GM19238 (cell line): ENCODE data around the gene GASK1A.
"Not testable (repeated sequence)": the region's sequence is repeated elsewhere in the genome, so short reads cannot be mapped to it uniquely, and the experiment has no call there.

Source experiments
- DNase-seq: peaks from one replicate; pipeline ENCODE4 v3.0.0; 2011; ENCODE audit warnings: low spot score; ENCODE audit not compliant: insufficient read length

The GASK1A gene

DNA sequence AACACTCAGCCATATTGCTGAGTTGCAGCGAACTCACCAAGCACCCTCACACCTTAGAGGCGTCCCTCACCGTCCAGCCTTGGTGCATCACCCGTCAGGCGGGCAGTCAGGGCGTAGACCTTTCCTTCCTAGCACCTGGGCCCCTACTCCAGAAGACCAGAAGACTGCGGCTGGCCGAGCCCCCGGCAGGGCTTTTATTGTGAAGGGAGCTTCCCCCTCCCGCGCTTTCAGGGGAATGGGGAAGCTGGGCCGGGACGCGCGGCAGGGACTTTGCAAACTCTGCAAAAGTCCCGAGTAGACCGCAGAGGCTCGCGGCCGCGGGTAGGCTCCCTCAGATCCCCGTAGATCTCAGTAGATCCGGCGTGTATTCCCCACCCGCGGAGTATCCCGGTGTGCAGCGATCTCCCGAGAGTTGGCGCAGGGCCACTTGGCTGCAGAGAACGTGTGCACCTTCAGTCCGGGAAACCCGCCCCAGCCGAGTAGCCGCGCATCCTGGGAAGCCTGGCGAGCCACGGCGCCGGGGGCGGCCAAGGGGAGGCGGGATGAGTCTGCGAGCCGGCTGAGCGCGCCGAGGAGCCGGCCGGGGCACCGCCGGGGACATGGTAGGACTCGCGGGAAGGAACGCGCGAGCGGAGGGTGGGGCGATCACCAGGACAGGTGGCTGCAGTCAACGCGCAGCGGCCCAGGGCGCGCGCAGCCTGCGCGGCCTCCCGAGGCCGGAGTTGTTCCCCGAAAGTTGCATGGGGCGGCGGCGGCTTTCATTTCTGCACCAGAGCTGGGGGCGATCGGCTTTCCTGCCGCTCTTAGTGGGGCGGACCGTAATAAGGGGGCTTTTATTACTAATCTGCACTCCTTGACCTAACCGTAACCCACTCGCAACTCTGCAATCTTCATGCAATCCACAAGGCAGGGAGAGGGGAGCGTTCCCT is at the start of gene GASK1A:
Gene GASK1A (plus strand): TSS at position 268 of the 929 bp plus-strand sequence. CDS start 332 bp downstream, at position 600.
- DNase-seq, result no peak

DNA sequence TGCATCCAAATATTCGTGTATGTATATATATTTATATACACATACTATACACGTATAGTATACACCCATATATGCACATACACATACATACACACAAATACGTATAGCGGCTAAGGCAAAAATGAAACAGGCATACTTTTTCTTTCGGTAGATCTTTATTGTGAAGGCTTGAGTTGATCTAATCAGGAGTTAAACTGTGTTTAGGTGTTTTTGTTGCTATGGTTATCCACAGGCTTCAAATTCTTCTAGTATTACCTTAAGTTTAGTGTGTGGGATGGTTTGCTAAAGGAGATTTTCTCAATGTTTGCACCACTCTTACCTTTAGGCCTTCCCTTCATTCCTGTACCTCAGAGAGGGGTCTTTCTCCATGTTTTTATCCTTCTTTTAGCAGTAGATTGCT is 45.0 kb upstream of the GASK1A start:
- no peak for DNase-seq

DNA sequence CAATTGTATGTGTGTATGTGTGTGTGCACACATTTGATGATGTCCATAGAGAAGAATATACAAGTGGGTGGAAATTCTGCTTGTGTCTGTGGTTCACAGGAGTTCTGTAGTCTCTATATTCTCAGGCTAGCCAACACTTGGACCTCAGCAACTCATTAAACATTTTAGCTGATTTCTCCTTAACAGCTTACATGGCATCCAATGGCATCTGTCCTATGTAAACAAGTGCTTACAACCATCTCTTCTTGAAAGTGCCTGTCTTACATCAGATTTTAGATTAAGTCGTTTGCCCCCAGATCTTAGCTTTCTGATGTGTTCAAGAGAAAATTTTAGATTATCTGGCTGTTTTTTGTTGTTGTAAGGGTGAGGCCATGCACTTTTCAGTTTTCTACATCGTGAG is 44.2 kb upstream of the GASK1A start:
- DNase-seq, result no peak

DNA sequence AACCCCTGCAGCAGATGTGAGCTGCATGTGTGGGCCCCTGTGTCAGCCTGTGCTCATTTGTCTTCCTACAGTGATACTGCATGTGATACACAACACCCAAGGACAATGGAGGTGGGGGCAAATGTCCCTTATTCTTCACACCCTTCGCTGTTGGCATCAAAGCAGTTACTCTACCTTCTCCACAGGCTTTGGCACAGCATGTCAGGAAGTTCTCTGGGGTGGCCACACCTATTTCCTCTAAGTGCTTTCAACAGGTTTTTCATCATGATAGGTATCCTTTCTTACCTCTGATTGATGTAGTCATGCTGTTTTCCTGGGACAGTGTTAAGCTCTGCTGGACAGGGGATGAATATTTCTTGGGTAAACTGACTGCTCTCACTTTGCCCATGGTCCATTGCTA is 43.6 kb upstream of the GASK1A start:
- DNase-seq, result no peak

DNA sequence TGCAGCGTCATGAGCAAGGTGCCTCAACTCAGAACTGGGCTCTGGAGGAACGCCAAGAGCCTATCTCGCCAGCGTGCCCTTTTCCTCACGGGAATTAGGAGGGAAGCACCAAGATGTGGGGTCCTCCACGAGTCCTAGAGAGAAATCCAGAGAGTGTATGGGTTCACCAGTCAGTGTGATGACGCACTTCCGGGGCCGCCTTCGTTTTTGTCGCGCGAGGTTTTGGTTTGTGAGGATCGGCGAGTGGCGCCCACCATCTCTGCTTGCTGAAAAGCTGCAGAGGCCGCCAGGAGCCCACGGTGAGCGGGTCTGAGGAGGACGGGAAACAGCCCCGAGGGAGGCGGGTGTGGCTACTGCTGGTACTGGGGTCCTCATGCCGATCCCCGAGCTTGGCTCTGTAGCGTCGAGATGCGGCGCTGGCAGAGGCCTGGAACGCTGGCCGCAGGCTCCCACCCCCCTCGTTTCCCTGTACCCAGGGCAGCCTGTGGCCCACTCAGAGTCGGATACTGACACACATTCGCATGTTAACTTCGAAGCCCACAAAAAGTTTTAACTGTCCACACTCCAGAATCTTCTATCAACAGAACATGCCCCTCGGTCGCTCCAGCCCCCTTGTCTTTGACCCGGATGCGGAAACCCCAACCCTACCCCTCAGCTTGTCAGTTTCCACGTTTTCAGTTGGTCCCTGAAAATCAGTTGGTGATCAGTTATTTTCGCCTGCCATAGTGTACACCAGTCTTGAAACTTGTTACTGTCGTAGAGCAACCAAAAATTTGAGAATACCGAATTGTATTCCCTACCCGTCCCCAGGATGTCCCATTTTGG is 42.7 kb upstream of the GASK1A start:
- DNase-seq, result no peak

DNA sequence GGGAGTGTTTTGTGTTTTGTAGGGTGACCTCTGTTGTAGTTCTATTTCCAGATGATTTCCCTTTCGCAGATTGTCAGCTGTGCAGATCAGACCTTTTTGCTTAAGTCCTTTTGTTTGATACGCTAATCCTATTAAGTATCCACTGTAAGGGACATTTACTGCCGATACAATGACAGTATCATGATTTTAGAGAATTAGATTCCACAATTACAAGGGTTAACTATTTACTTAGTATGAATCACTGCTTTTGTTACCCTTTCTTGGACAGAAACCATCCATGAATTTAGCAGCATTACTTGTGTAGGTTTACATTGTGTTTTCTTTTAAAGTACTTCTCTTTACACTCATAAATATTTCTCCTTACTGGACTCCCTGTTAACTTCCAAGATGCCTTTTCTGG is 41.8 kb upstream of the GASK1A start:
- no peak for DNase-seq

DNA sequence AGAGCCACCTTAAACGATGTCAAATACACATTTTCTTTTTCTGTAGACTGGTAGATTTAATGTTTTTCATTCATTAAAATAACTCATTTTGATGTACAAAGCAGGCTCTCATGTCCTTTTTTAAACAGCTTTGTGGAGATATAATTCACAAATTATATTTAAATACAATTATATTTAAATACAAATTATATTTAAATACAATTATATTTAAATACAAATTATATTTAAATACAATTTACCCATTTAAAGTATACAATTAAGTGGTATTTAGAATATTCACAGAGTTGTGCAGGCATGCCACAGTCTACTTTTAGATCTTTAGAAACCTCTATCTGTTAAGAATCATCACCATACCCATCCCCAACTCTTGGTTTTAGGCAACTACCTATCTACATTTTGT is 36.4 kb upstream of the GASK1A start:
- no peak for DNase-seq

DNA sequence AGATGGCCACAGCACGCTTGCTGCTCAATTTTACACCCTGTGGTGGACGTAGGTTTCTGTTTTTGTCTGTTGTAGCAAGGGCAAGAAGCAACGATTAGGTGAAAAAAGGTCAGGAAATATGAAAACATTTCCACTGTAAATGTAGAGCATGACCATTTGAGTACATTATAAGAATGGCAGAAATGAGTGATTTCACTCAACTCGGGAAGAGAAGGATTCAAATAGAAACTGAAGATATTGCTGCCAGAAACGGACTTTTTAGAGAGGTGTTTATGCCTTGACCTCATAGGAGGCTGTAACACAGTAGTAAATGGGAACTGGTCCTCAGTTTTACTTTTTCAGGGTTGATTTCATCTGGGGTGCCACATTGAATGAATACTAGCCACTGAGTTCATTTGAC is 33.1 kb upstream of the GASK1A start:
- no peak for DNase-seq

DNA sequence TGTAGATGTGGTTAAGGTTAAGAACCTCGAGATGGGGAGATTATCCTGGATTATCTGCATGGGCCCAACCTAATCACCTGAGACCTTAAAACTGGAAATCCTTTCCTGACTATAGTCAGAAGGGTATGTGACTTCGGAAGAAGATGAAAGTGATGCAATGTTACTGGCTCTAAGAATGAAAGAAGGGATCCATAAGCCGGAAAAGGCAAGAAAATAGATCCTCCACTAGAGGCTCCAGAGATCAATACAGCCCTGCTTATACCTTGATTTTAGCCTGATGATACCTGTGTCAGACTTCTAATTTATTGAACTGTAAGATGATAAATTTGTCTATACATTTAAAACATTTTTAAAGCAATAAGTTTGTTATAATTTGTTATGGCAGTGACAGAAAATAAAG is 21.5 kb upstream of the GASK1A start:
- no peak for DNase-seq

DNA sequence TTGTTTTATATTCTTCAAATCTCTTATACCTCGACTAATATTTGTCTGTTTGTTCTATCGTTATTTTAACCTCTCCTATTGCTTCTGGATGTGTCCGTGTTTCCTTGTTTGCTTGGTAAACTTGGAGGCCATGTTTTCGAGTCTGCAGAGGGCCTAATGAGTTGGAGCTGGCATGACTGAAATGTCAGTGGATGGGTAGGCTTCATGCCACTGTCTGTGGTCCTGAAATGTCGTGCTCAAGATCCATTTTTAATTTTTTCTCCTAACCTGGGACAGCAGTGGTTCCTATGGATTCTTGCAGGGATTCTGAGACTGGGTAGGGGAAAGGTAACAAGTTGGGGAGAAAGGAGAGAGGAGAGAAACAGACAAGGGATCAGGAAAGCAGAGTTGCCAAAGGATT is 18.8 kb upstream of the GASK1A start:
- DNase-seq, result no peak

DNA sequence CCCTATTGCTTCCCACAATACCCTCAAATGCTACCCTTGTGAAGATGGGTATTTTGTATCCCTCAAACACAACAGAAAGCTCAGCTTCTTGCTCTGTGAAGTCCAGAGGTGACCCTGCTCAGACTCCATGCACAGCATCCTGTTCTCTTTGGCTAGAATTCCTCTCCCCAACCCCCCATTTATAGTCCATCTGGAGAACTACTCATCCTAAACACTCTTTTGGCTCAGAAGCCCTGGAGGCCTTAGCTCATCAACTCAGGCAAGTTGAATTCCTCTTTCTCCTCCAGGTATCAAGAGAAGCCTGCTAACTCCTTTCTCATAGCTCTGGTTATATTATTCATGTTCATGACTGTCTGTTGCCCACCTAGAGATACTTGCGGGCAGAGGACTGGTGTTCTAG is 18.3 kb upstream of the GASK1A start:
- DNase-seq, result no peak

DNA sequence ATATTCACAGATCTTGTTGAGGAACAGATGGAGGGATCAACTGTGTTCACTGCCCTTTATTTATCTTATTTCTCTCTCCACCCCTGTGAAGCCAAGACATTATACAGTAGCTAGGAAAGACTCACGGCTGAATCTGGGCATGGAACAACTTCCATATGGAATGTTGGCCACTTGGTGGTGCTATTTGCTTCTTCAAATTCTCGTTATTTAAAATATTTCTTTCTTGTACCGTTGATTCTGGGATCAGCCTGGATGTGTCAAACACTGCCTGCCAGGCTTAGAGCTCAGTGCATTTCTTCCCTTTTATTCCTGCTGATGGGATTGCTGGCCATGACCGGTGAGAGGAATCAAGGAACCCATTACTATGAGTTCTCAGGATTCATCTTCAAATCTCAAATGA is 17.5 kb upstream of the GASK1A start:
- DNase-seq, result no peak

DNA sequence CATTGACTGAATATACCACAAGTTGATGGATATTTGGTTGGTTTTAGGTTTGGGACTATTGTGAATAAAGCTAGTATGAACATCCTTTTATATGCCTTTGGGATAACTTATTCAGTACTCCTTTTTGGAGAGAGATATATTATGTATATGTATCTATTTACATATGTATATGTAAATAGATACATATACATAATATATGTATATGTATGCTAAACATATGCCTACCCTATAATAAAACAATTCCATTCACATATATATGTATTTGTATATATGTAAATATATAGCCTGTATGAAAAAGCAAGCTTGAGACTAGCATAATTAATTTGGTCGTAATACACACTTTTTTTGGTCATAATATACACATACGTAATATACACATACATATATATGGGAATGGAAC is 15.8 kb upstream of the GASK1A start:
- DNase-seq, result no peak

DNA sequence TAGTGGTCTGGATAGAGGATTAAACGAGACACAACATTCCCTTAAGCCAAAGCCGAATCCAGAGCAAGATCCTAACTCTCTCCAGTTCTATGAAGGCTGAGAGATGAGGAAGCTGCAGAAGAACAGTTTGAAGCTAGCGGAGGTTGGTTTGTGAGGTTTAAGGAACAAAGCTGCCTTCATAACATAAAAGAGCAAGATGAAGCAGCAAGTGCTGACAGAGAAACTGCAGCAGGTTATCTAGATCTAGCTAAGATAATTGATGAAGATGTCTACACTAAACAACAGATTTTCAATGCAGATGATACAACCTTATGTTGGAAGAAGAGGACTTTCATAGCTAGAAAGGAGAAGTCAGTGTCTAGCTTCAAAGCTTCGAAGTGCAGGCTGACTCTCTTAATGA is 14.8 kb upstream of the GASK1A start:
- DNase-seq, result no peak

DNA sequence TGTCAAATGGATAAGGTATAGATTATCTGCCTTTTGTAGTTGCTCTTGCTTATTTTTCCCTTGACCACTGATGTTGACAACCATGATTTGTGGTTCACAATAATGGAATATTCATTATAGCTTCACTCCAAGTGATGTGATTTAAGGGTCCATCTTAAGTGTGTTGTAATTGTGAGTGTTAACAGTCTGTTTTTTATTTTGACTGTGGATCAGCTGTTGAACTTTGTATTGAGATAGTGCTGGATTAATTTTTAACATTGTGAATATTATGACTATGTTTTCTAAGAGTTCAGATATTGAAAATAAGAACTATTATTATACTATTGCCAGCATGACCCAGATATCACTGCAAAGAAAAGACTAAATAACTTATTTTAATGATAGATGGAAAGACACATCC is 8.6 kb upstream of the GASK1A start:
- DNase-seq, result no peak

DNA sequence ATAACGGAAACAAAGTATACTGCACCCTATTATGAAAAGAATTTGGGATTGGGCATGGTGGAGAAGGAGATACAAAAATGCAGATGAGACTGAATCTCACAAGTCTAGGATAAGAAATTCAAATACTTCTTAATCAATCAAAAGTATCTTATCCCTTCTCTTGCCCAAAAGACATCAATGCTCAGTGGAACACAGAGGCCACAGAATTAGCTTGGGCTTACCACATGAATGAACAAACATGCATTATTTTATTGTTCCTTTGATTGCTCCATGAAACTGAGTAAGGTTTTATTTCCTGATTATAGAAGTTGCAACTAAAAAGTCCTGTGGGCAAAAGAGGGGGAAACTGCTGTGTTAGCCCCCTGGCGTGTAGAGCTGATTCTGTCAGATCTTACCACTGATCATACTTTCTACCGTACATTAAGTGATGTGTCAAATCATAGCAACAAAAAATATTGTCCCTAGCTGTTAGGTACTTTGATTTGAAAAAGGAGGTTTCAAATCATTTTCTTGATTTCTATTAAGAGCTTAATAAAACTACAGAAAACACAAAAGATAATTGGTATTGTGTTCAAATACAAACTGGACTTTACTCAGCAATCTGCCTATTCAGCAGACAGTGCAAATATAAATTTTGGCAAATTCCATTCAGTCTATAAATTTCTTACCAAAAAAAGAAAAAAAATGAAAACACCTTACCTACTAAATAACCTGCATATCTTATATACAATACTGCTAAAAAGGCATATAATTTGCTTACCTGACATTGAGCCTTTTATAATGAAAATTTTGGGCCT is 7.9 kb upstream of the GASK1A start:
- DNase-seq, result no peak

DNA sequence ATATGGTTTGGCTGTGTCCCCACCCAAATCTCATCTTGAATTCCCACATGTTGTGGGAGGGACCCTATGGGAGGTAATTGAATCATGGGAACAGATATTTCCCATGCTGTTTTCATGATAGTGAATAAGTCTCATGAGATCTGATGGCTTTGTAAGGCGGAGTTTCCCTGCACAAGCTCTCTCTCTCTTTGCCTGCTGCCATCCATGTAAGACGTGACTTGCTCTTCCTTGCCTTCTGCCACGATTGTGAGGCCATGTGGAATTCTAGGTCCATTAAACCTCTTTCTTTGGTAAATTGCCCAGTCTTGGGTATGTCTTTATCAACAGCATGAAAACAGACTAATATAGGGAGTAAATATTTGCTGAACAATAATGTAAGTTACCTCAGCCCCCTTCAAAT is 4.2 kb upstream of the GASK1A start:
- DNase-seq, result not testable (repeated sequence)

DNA sequence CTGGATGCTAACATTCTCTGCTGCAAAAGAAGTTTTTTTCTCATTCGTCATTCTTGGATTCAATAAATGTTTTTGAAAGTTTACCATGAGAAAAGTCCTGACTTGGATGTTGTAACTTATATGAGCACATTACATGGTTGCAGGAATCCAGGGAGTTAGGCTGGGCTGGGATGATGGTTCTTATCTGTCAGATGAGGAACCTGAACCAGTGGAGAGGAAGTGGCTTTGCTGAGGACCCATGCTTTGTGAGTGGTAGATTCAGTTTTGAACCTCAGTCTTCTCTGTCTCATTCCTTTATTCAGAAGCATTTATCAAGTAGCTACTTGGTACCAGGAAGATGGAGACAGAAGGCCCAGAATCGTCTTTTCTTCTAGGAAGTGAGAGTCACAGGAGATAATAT is 3.7 kb upstream of the GASK1A start:
- no peak for DNase-seq

DNA sequence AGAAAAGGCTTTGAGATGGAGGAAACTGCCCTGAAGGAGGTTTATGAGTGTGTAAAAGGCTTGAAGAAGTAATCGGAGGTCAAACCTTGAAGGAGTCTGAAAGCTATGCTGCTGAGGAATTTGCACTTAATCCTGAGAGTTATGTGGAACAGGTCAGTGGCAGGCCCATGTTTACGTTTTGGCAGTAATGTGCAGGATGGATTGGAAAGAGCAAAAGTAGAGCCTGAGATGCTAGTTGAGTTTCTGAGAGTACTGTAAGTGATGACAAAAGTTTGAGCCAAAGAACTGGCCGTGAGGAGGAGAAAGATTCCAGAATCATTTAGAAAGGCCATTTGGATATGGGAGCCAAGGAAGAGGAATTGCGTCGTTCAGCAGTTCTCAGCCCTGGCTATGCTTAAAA is 3.2 kb upstream of the GASK1A start:
- no peak for DNase-seq

DNA sequence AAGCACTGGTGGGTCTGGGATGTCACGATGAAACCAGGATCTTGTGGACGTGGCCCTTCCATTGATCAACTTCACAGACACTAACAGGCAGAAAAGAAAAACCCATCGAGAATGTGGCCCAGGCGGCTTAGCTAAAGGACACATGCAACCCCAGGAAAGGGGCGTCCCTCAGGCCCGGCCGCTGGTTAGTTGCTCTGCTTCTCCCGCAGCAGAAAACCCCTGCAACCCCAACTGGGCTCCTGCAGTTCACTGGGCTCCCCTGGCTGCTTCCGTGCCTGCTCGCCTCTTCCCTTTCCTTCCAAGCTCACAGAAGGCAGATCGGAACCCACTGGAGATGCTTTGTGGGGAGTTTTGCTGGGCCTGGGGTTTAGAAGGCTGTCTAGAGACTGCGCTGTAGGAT is 1.1 kb downstream of the GASK1A start:
- DNase-seq, result no peak

DNA sequence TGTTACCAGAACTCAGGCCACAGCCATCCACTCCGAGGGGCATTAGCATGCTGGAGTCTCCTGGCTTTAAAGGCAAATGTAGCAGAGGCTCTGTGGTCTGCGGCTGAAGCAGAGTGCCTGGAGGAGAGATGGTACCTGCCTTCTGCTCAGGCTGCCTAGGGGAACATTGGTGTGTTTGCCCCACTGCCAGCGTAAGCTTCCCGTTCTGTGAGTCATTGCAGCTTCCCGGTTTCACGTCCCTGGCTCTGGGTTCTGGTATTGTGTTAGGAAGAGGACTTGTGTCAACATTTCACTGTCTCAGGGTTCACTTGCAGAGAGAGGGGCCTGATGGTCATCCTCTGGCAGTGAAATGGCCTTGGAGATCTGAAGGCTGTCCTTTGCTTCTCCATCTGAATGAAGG is 1.8 kb downstream of the GASK1A start:
- no peak for DNase-seq
